ENCODE measurements around the gene DNER.

The DNER gene

GRCh38 chr2:229610872-229611271 is 103.5 kb downstream of the DNER start:
- no peak overlapping the region for H3K4me3 ChIP-seq (ENCODE audit: low read depth, low read length)
- TF ChIP-seq CTCF (IDR thresholded peaks at IDR 0.05; ENCODE audit: borderline replicate concordance, insufficient read depth, low read depth, low read length): no peak

DNA sequence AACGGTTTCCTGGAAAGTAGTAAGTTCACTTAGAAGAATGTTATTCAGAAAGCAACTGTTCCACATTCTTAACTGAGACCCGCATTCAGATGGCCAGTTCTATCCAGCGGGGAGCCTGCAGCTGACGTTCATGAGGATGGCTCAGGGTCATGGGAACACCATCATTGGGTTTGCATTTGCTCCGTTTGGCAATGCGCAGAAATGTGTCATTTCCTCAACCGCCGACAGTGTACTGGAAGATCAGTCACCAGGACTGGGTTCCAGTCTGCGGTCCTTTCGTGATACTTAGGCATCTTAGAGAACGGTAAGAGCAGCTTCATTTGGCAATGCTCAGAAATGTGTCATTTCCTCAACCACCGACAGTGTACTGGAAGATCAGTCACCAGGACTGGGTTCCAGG is 104.0 kb downstream of the DNER start:
- TF ChIP-seq CTCF (IDR thresholded peaks at IDR 0.05; ENCODE audit: borderline replicate concordance, insufficient read depth, low read depth, low read length): no peak

DNA sequence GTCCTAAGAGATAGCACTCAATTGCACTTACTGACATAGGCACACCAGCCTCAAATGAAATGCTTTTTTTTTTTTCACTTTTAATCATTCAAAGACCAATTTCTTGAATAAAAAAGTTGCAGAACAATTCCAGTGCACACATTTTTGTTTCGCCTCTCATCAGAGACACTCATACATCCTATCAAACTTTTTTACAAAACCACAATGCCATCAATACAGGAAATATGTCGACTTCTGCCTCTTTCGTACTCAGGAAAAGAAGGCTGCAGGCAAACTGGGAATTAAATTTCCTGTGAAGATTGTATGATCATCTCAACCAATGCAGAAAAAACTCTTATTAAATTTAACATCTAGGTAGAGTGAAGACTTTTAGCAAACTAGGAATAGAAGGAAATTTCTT is 112.4 kb downstream of the DNER start:
- no peak for TF ChIP-seq CTCF (IDR thresholded peaks at IDR 0.05; ENCODE audit: borderline replicate concordance, insufficient read depth, low read depth, low read length)
- no peak overlapping the region for H3K4me3 ChIP-seq (ENCODE audit: low read depth, low read length)

More for the DNA sequence above, 104.0 kb downstream of the DNER start:
- H3K4me3 ChIP-seq (ENCODE audit: low read depth, low read length): no peak overlapping the region

- no peak for TF ChIP-seq CTCF (IDR thresholded peaks at IDR 0.05; ENCODE audit: borderline replicate concordance, insufficient read depth, low read depth, low read length)
- no peak overlapping the region for H3K4me3 ChIP-seq (ENCODE audit: low read depth, low read length)
These were observed 113.0 kb downstream of the DNER start for GRCh38 chr2:229601396-229601795.

DNA sequence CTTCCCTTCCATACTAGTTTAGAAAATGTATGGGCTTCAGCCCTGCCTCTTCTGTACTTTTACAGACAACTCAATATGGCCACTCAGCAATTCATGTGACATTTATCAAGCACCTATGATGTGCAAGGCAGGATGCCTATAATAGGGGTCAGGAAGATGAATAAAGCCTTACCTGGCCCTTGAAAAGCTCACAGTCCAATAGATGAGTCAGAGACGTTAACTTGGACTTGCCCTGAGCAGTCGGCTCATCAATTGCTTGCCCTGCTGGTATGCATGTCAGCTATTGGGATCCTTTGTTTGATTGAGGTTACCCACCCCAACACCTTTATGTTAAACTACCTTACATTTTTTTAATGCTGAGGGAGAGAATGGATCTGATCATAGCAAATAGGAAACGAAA is 116.1 kb downstream of the DNER start:
- TF ChIP-seq CTCF (IDR thresholded peaks at IDR 0.05; ENCODE audit: borderline replicate concordance, insufficient read depth, low read depth, low read length): no peak
- H3K4me3 ChIP-seq (ENCODE audit: low read depth, low read length): no peak overlapping the region

DNA sequence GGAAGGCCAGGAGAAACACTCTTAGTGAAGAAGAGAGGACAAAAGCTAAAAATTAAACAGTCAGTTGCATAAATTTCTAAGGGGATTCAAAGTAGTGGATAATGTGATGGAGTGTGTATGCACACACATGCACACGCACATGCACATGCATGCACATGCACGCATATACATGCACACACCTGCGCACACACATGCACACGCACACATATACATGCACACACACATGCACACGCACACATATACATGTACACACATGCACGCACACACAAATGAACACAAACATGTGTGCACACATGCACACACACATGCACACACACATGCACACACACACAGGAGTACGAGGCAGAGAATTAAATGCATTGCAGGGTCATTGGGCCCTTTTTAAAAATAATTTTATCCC is 117.6 kb downstream of the DNER start:
- no peak for TF ChIP-seq CTCF (IDR thresholded peaks at IDR 0.05; ENCODE audit: borderline replicate concordance, insufficient read depth, low read depth, low read length)
- H3K4me3 ChIP-seq (ENCODE audit: low read depth, low read length): no peak overlapping the region

- TF ChIP-seq CTCF (IDR thresholded peaks at IDR 0.05; ENCODE audit: borderline replicate concordance, insufficient read depth, low read depth, low read length): no peak
- no peak overlapping the region for H3K4me3 ChIP-seq (ENCODE audit: low read depth, low read length)
These were observed 122.7 kb downstream of the DNER start for GRCh38 chr2:229591611-229592010.
